Tibial nerve (tissue), 4 donors: ENCODE results near the gene FAM193A. TPM values are rescaled to one million over a fixed set of nuclear protein-coding genes. Genes with fewer than 3 reads are reported as not detected.
A peak's percentile ranks its signal among the peaks of the same experiment; 100 is the strongest.

Source experiments
- DNase-seq, 2 donors: peaks; one replicate each; pipeline ENCODE4 v3.0.0-alpha.2; 2019; ENCODE audit warnings: low spot score in 2 of 2
- H3K27ac ChIP-seq, 4 donors: fragments of 200-600 bp; sonication (generic) in 3 of 4; one replicate each; pipeline ENCODE4 v1.5.1; 2017 to 2019; ENCODE audit warnings: mild to moderate bottlenecking in 1 of 4
- H3K27me3 ChIP-seq, 2 donors: fragments of 200-600 bp; sonication (generic) in 1 of 2; one replicate each; pipeline versions ENCODE4 v1.5.1 to v1.6.0; 2017 to 2019
- H3K36me3 ChIP-seq, 3 donors: fragments of 200-600 bp; sonication (generic); one replicate each; pipeline ENCODE4 v1.5.1; 2018 to 2019
- H3K4me1 ChIP-seq, 4 donors: fragments of 200-600 bp; sonication (generic) in 3 of 4; one replicate each; pipeline ENCODE4 v1.5.1; 2017 to 2019
- H3K4me3 ChIP-seq, 4 donors: fragments of 200-600 bp; sonication (generic) in 3 of 4; one replicate each; pipeline ENCODE4 v1.5.1; 2017 to 2019; ENCODE audit warnings: mild to moderate bottlenecking in 1 of 4, moderate library complexity in 1 of 4
- H3K9me3 ChIP-seq, 4 donors: fragments of 200-600 bp; sonication (generic) in 3 of 4; one replicate each; pipeline ENCODE4 v1.5.1; 2017 to 2019
- CTCF ChIP-seq, 5 experiments: fragments of 200-600 bp in 3 of 5; fragments of 450-650 bp in 2 of 5; sonication (generic) in 3 of 5; IDR thresholded peaks; one replicate each; pipeline ENCODE4 v1.5.1; 2016 to 2019; ENCODE audit warnings: antibody characterized with exemption in 5 of 5, mild to moderate bottlenecking in 3 of 5, moderate library complexity in 2 of 5
- EP300 ChIP-seq, 2 donors: sonication (generic); formaldehyde crosslinking; IDR thresholded peaks; one replicate each; pipeline ENCODE4 v1.6.1; 2017; ENCODE audit warnings: antibody characterized with exemption in 2 of 2, mild to moderate bottlenecking in 1 of 2
- POLR2A ChIP-seq, 2 donors: fragments of 450-650 bp; IDR thresholded peaks; one replicate each; pipeline ENCODE4 v1.6.1; 2017; ENCODE audit warnings: antibody characterized with exemption in 2 of 2, mild to moderate bottlenecking in 2 of 2, moderate library complexity in 2 of 2
- WGBS, 2 donors: methylation state at CpG; one replicate each; pipeline ENCODE4 v1.1.5; 2018; 5-methylcytosine and 5-hydroxymethylcytosine counted together
- small RNA-seq: library from RNA; depleted of rRNA; stranded (forward); fragments of <200 nt; gene quantifications from one replicate; pipeline ENCODE3, GENCODE V24; 2016
- total RNA-seq, 4 donors: library from RNA; depleted of rRNA; stranded (reverse); fragments of >200 nt; gene quantifications; one replicate each; pipeline ENCODE4 v1.1.0, GENCODE V29; 2016

The FAM193A gene
- total RNA-seq, 4 donors from 2014 or later, result 28.6 to 54.6 (median 36.0) TPM

DNA sequence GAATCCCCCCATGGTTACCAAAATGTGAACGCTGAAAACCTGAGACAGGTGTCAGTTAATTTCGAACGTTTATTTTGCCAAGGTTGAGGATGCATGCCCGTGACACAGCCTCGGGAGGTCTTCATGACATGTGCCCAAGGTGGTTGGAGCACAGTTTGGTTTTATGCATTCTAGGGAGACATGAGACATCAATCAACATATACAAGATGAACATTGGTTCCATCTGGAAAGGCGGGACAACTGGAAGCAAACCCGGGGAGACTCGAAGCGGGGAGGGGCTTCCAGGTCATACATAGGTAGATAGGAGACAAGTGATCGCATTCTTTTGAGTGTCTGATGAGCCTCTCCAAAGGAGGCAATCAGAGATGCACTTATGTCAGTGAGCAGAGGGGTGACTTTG, 245.5 kb downstream of the FAM193A start:
- peaks cover 0 to 11% (median 5%) of the 10 kb centered on the region in 4 donors for H3K4me1 ChIP-seq
- no peaks in the 10 kb centered on the region for H3K27me3 ChIP-seq
- H3K4me3 ChIP-seq, result no peak overlapping the region
- TF ChIP-seq EP300 (IDR thresholded peaks at IDR 0.05) (no peak), CTCF (IDR thresholded peaks at IDR 0.05) (no peak), POLR2A (IDR thresholded peaks at IDR 0.05) (no peak)
- 89 to 92% methylated on average over 10 of the region's 10 CpGs for WGBS, 2 donors
- peaks cover 0 to 13% (median 0%) of the 10 kb centered on the region in 4 donors for H3K9me3 ChIP-seq
- no peak overlapping the region for H3K27ac ChIP-seq
- no peaks in the 10 kb centered on the region for H3K36me3 ChIP-seq
- DNase-seq, result peak in 1 of 2 donors; percentile 2

Small RNA genes within 50 kb of the gene (small RNA-seq; reads per million reads assigned to genes)
- gene CR545473.1 (not detected), gene RF00019 (not detected)

Other genes with a start within 250 kb of the FAM193A start
- gene ZFYVE28, start 118.0 kb upstream of the FAM193A start, total RNA-seq, result 10 to 100 TPM; 16.2 to 44.4 (median 26.5) TPM
- not detected for gene CFAP99, start 117.7 kb upstream of the FAM193A start, total RNA-seq
- 10 to 100 TPM; 33.0 to 67.7 (median 49.3) TPM for gene RNF4, start 67.5 kb upstream of the FAM193A start, total RNA-seq
- 100 to 1,000 TPM in 1 of 4 donors, 10 to 100 TPM in 3; 78.3 to 110 (median 89.3) TPM for gene TNIP2, start 219.7 kb downstream of the FAM193A start, total RNA-seq